Left ventricle myocardium inferior (tissue), 1 donor: ENCODE measurements around the gene POU3F2. TPM values are rescaled to one million over a fixed set of nuclear protein-coding genes. Genes with fewer than 3 reads are reported as not detected.
A peak's percentile ranks its signal among the peaks of the same experiment; 100 is the strongest.

Experiments used
- DNase-seq: peaks from one replicate; pipeline ENCODE4 v3.0.0-alpha.2; 2020
- H3K27ac ChIP-seq: fragments of 200-600 bp; replicated peaks from 2 replicates; pipeline ENCODE4 v1.8.0; 2021
- H3K27me3 ChIP-seq: fragments of 200-600 bp; 2 replicates; pipeline ENCODE4 v1.8.0; 2021; ENCODE audit warnings: low read depth
- H3K36me3 ChIP-seq: fragments of 200-600 bp; 2 replicates; pipeline ENCODE4 v1.8.0; 2021
- H3K4me1 ChIP-seq: fragments of 200-600 bp; 2 replicates; pipeline ENCODE4 v1.8.0; 2021
- H3K4me3 ChIP-seq: fragments of 200-600 bp; 2 replicates; pipeline ENCODE4 v1.8.0; 2021; ENCODE audit warnings: mild to moderate bottlenecking, moderate library complexity
- H3K9me3 ChIP-seq: fragments of 200-600 bp; replicated peaks from 2 replicates; pipeline ENCODE4 v1.8.0; 2021
- intact Hi-C: fragments of 100-400 bp; cut with micrococcal nuclease; formaldehyde crosslinking; loops from one replicate; pipeline ENCODE4 v1.11.0; 2022
- total RNA-seq: library from RNA; stranded (reverse); fragmentation: NEBNext Ultra II Directional; extraction: Animal tissue kit (Norgen Biotek cat#: 25700); gene quantifications from one replicate; pipeline ENCODE4 v1.2.1, GENCODE V29; 2021
- TF ChIP-seq, protein P1 (sequence below): fragments of 200-600 bp; IDR thresholded peaks from 2 replicates; pipeline ENCODE4 v1.8.0; 2021; ENCODE audit warnings: antibody characterized with exemption, mild to moderate bottlenecking, borderline replicate concordance
- donor health status: DM: no; HTN: yes; CAD: no; lungs with severe emphysema.

The POU3F2 gene
- total RNA-seq, 1 donor from 2014 or later = not detected

- peak overlapping the region; percentile 57 for H3K4me3 ChIP-seq
- intact Hi-C loops = no loop called here
- no peaks in the 10 kb centered on the region for H3K36me3 ChIP-seq
- H3K4me1 ChIP-seq = peaks cover 43% of the 10 kb centered on the region
- no peak overlapping the region for H3K27ac ChIP-seq
- TF ChIP-seq, protein P1, sequence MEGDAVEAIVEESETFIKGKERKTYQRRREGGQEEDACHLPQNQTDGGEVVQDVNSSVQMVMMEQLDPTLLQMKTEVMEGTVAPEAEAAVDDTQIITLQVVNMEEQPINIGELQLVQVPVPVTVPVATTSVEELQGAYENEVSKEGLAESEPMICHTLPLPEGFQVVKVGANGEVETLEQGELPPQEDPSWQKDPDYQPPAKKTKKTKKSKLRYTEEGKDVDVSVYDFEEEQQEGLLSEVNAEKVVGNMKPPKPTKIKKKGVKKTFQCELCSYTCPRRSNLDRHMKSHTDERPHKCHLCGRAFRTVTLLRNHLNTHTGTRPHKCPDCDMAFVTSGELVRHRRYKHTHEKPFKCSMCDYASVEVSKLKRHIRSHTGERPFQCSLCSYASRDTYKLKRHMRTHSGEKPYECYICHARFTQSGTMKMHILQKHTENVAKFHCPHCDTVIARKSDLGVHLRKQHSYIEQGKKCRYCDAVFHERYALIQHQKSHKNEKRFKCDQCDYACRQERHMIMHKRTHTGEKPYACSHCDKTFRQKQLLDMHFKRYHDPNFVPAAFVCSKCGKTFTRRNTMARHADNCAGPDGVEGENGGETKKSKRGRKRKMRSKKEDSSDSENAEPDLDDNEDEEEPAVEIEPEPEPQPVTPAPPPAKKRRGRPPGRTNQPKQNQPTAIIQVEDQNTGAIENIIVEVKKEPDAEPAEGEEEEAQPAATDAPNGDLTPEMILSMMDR = no peak
- H3K27me3 ChIP-seq = peaks cover 99% of the 10 kb centered on the region
- H3K9me3 ChIP-seq = no peaks in the 10 kb centered on the region
- DNase-seq = no peak
Observed at GRCh38 chr6:98844244-98845210, 10.2 kb downstream of the POU3F2 start.

GRCh38 chr6:98845211-98846020, 11.0 kb downstream of the POU3F2 start:
- Histone ChIP-seq H3K36me3 (no peaks in the 10 kb centered on the region), H3K27ac (no peak overlapping the region), H3K4me1 (peaks cover 43% of the 10 kb centered on the region), H3K9me3 (no peaks in the 10 kb centered on the region), H3K27me3 (peaks cover 91% of the 10 kb centered on the region), H3K4me3 (peak overlapping the region; percentile 57)
- TF ChIP-seq, protein P1 = peak; percentile 86
- peak; percentile 73 for DNase-seq
- intact Hi-C loops = no loop called here

- DNase-seq = no peak
- H3K4me3 ChIP-seq = no peak overlapping the region
- H3K27ac ChIP-seq = no peak overlapping the region
- H3K36me3 ChIP-seq = no peaks in the 10 kb centered on the region
- H3K9me3 ChIP-seq = no peaks in the 10 kb centered on the region
- peaks cover 85% of the 10 kb centered on the region for H3K27me3 ChIP-seq
- peaks cover 43% of the 10 kb centered on the region for H3K4me1 ChIP-seq
- TF ChIP-seq, protein P1 = peak; percentile 16
- intact Hi-C loops = no loop called here
Observed at GRCh38 chr6:98846021-98846380, 11.6 kb downstream of the POU3F2 start.

DNA sequence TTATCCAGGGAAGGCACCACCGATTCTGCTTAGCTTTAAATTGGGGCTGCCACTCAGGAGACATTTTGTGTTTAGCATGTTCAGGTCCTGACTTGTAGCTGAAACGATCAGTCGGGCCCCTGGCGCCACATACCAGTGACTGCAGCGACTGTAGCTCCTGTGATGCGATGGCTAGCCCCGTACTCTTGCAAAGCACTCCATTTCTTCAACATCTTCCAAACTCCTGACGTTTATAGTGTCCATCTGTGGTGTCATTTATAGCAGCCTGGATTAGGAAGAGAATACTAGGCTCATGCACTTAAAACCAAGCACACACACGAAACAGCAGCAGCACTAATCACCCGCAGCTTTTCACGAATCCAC, 13.0 kb downstream of the POU3F2 start:
- Histone ChIP-seq H3K4me1 (peaks cover 42% of the 10 kb centered on the region), H3K36me3 (no peaks in the 10 kb centered on the region), H3K27ac (no peak overlapping the region), H3K27me3 (peaks cover 71% of the 10 kb centered on the region), H3K4me3 (peak overlapping the region; percentile 56), H3K9me3 (no peaks in the 10 kb centered on the region)
- TF ChIP-seq, protein P1 = no peak
- DNase-seq = no peak
- intact Hi-C loops = no loop called here

DNA sequence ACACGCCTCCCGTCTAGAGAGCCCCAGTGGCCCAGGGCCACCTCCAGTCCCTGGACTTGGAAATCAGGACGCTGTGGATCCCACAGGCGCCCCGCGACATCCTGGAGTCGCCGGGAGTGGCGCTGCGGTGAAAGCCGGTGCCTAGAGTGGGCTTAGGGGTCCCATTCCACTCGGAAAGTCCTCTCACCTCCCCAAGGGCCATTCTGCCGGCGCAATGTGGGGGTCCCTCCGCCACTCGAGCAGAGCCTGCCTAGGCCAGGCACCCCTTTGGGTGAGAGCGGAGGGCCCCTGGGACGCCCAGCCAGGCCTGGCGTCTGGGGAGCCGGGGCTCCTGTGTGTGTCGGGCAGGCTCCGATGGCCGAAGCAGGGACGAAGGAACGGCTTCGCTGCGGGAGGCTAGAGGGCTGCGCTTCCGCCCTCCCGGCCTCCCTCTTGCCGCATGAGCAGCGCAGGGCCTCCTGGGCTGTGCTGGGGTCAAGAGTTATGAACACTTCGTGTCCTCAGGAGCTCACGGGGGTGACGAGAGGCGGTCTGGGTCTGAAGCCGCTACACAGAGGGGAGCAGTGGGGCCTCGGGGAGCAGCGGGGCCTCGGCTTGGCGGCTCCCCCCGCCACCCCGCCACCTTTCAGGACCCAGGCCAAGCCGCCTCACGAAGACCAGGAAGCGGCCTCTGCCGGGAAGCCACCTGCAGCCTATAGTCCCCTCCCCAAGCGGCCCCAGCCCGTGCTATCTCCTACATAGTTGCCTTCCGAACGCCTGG, 13.6 kb downstream of the POU3F2 start:
- intact Hi-C loops = no loop called here
- TF ChIP-seq, protein P1 = peak; percentile 29
- H3K4me1 ChIP-seq = peaks cover 39% of the 10 kb centered on the region
- H3K9me3 ChIP-seq = no peaks in the 10 kb centered on the region
- no peak overlapping the region for H3K27ac ChIP-seq
- DNase-seq = no peak
- peak overlapping the region; percentile 56 for H3K4me3 ChIP-seq
- H3K36me3 ChIP-seq = no peaks in the 10 kb centered on the region
- H3K27me3 ChIP-seq = peaks cover 65% of the 10 kb centered on the region
